K562 (cell line): ENCODE data around the gene FOXN3. TPM values are rescaled to one million over a fixed set of nuclear protein-coding genes. Genes with fewer than 3 reads are reported as not detected.

Experiments used
- ATAC-seq: fragments of 200-7000 bp; cut with Tn5 transposase; 3 replicates; pipeline ENCODE4 v1.9.1; 2020; ENCODE audit warnings: moderate library complexity
- BruUV-seq: library from RNA; stranded (reverse); fragments of 400-500 nt; replicated peaks from 2 replicates; lab custom pipeline; 2021; lab: Mats Ljungman, UMichigan
- CTCF ChIA-PET: fragments of 300-600 bp; formaldehyde crosslinking; extraction: SDS; loops from one replicate; lab custom pipeline; 2021; ENCODE audit warnings: low intra/inter-chr PET ratio; lab: Yijun Ruan, JAX
- POLR2A ChIA-PET: fragments of 300-600, 350-650 bp; sonication (Branson Sonifier 250); formaldehyde crosslinking; extraction: SDS; loops from one replicate; lab custom pipeline; 2021; ENCODE audit warnings: antibody characterized with exemption, inconsistent platforms; lab: Yijun Ruan, JAX
- DNase-seq, 4 experiments: peaks; one replicate each; pipeline versions ENCODE4 v3.0.0 to v3.0.0-alpha.2; 2011 to 2018; ENCODE audit warnings: low spot score in 3 of 4, mixed read lengths in 3 of 4; ENCODE audit errors: extremely low read depth in 1 of 4
- FAIRE-seq: peaks from 2 replicates; lab custom pipeline; 2011; peaks lifted over from hg19 to GRCh38; lab: Jason Lieb, UNC
- H2AFZ ChIP-seq: 2 replicates; pipeline ENCODE4 v1.6.0; 2011; ENCODE audit warnings: low read depth, low read length, control low read depth, inconsistent platforms
- H3K27ac ChIP-seq: fragments of 200-600 bp; 3 replicates; pipeline ENCODE4 v1.8.0; 2011; ENCODE audit warnings: low read depth, mild to moderate bottlenecking, control low read depth, inconsistent platforms, low read length, moderate library complexity, mixed read lengths; ENCODE audit errors: extremely low read depth
- H3K27me3 ChIP-seq, 2 experiments: fragments of 300-600 bp in 1 of 2; 2 replicates in 1 of 2; 3 replicates in 1 of 2; pipeline versions ENCODE4 v1.6.0 to v1.8.0; 2011; ENCODE audit warnings: inconsistent platforms in 2 of 2, low read length in 2 of 2, mild to moderate bottlenecking in 1 of 2, mixed read lengths in 1 of 2, moderate library complexity in 1 of 2; ENCODE audit not compliant: control insufficient read depth in 2 of 2, insufficient read depth in 2 of 2
- H3K36me3 ChIP-seq: fragments of 300-600 bp; 3 replicates; pipeline ENCODE4 v1.8.0; 2011; ENCODE audit warnings: mild to moderate bottlenecking, low read length, inconsistent platforms; ENCODE audit not compliant: control insufficient read depth, insufficient read depth
- H3K4me1 ChIP-seq, 2 experiments: fragments of 200-600 bp in 1 of 2; replicated peaks in 1 of 2; 2 replicates in 1 of 2; 3 replicates in 1 of 2; pipeline versions ENCODE4 v1.5.1 to v1.8.0; 2011; ENCODE audit warnings: inconsistent platforms in 2 of 2, low read length in 2 of 2, mild to moderate bottlenecking in 1 of 2, mixed read lengths in 1 of 2, moderate library complexity in 1 of 2; ENCODE audit not compliant: control insufficient read depth in 2 of 2, insufficient read depth in 2 of 2
- H3K4me2 ChIP-seq: 2 replicates; pipeline ENCODE4 v1.6.1; 2011; ENCODE audit warnings: low read length, control low read depth, inconsistent platforms, mixed read lengths; ENCODE audit not compliant: insufficient read depth
- H3K4me3 ChIP-seq: fragments of 200-600 bp; sonication (generic), shearing (Covaris generic); 2 replicates; pipeline ENCODE4 v1.5.1; 2016; ENCODE audit warnings: control low read depth, inconsistent platforms
- H3K79me2 ChIP-seq: fragments of 200-600 bp; 3 replicates; pipeline ENCODE4 v1.8.0; 2011; ENCODE audit warnings: low read length, inconsistent platforms; ENCODE audit not compliant: control insufficient read depth, insufficient read depth
- H3K9ac ChIP-seq, 2 experiments: 2 replicates each; pipeline versions ENCODE4 v1.6.0 to v1.6.1; 2011; ENCODE audit warnings: low read depth in 2 of 2, low read length in 2 of 2, control low read depth in 1 of 2, inconsistent platforms in 1 of 2, mild to moderate bottlenecking in 1 of 2, mixed read lengths in 1 of 2; ENCODE audit not compliant: insufficient read depth in 1 of 2
- H3K9me1 ChIP-seq: one replicate; pipeline ENCODE4 v1.6.0; 2011; ENCODE audit warnings: inconsistent platforms, mild to moderate bottlenecking, low read length, moderate library complexity; ENCODE audit not compliant: control insufficient read depth, insufficient read depth
- H3K9me3 ChIP-seq: replicated peaks from 2 replicates; pipeline ENCODE4 v1.5.1; 2011; ENCODE audit warnings: low read depth, low read length, inconsistent platforms; ENCODE audit not compliant: control insufficient read depth, insufficient read depth
- H4K20me1 ChIP-seq: replicated peaks from 2 replicates; pipeline ENCODE4 v1.6.1; 2011; ENCODE audit warnings: low read length, inconsistent platforms, mixed read lengths; ENCODE audit not compliant: control insufficient read depth, insufficient read depth
- ARID3A ChIP-seq: IDR thresholded peaks from 2 replicates; pipeline ENCODE4 v1.6.1; 2012; ENCODE audit warnings: low read depth, low read length, improper control_type of control experiment, borderline replicate concordance
- BCOR ChIP-seq: fragments of 450-650 bp; IDR thresholded peaks from 2 replicates; pipeline ENCODE4 v1.6.1; 2016
- PHTF2 ChIP-seq: fragments of 250-450 bp; sonication (Bioruptor Pico); IDR thresholded peaks from 2 replicates; pipeline ENCODE4 v1.5.0; 2021; ENCODE audit warnings: mild to moderate bottlenecking
- TAF15 ChIP-seq: fragments of 200-400 bp; formaldehyde crosslinking; IDR thresholded peaks from 2 replicates; pipeline ENCODE4 v1.6.1; 2017; ENCODE audit warnings: mild to moderate bottlenecking, low read depth, low read length, moderate library complexity
- ZKSCAN1 ChIP-seq: fragments of 150-350 bp; IDR thresholded peaks from 2 replicates; pipeline ENCODE4 v1.6.1; 2016; ENCODE audit warnings: low read depth, low read length
- ZNF165 ChIP-seq: fragments of 250-450 bp; sonication (Bioruptor Pico); IDR thresholded peaks from 2 replicates; pipeline ENCODE4 v1.4.0; 2020; ENCODE audit warnings: borderline replicate concordance
- ZSCAN29 ChIP-seq: fragments of 450-650 bp; IDR thresholded peaks from 2 replicates; pipeline ENCODE4 v1.6.1; 2017
- WGBS: fragments of 100-300 bp; shearing (Covaris generic); methylation state at CpG from one replicate; pipeline ENCODE4 v1.1.6; 2016; ENCODE audit warnings: low coverage, mixed read lengths; ENCODE audit not compliant: insufficient coverage; ENCODE audit errors: missing lambda C conversion rate; 5-methylcytosine and 5-hydroxymethylcytosine counted together
- in situ Hi-C: fragments of 300-500 bp; cut with MboI; formaldehyde crosslinking; loops from 4 replicates; pipeline ENCODE4 v1.15.0; 2018; ENCODE audit warnings: inconsistent platforms, mixed read lengths
- intact Hi-C: fragments of 100-400 bp; cut with micrococcal nuclease; formaldehyde crosslinking; loops from 2 replicates; pipeline ENCODE4 v1.14.2; 2022
- polyA plus RNA-seq, 8 experiments: library from polyadenylated mRNA; depleted of rRNA in 4 of 8; stranded (reverse) in 5 of 8; unstranded in 3 of 8; fragments of >200 nt; fragmentation: Nextera tagmentation in 2 of 8; fragmentation: Illumina TruSeq in 1 of 8; extraction: Ambion mirVana in 2 of 8; extraction: Trizol in 1 of 8; gene quantifications; 2 replicates each; pipeline versions ENCODE4 v1.2.1 to v1.2.3, GENCODE V29; 2011 to 2014; ENCODE audit warnings: inconsistent platforms in 1 of 8, missing spikeins in 1 of 8
- total RNA-seq, 7 experiments: library from RNA; depleted of rRNA in 6 of 7; stranded (reverse); fragments of >200 nt in 6 of 7; fragmentation: Illumina TruSeq in 2 of 7; extraction: Trizol in 2 of 7; gene quantifications; 2 replicates each; pipeline versions ENCODE4 v1.2.1 to v1.2.3, GENCODE V29; 2011 to 2021; ENCODE audit warnings: low replicate concordance in 1 of 7
- TF ChIP-seq, protein P1 (sequence below): sonication (generic); formaldehyde crosslinking; IDR thresholded peaks from 2 replicates; pipeline ENCODE4 v1.8.0; 2023; ENCODE audit warnings: mild to moderate bottlenecking, missing genetic modification reagents
- TF ChIP-seq, protein P2 (sequence below): fragments of 150-350 bp; conservative IDR thresholded peaks from 2 replicates; pipeline ENCODE4 v1.6.1; 2014; ENCODE audit warnings: low read length

Gene FOXN3
- total and polyA plus RNA-seq, 9 of the 15 experiments (the other 6 are each of a cell fraction or from before 2014, with no cell fraction given), result 0.07 to 1.3 (median 0.40) TPM

DNA sequence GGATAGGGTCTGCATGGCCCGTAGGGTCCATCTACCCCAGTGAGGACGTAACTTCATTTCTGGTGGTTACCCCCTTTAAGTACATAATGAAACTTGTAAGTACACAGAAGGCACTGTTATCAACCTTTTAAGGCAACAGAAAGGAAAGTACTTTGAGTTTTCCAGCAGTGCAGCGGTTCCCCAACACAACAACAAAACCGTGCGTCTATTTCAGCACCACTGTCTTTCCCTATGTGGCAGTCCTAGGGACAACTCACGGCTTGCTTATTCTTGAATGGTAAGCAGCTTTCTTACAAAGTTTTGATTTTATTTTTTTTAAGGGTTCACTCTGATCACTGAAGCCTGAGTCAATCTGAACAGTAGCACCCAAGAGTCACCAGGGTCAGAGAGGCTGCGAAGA lies 46.3 kb downstream of the FOXN3 start:
- no peaks in the 10 kb centered on the region for H3K9me3 ChIP-seq
- 0% methylated on average over 7 of the region's 7 CpGs for WGBS
- H3K36me3 ChIP-seq, result no peaks in the 10 kb centered on the region
- H3K27ac ChIP-seq, result no peak overlapping the region
- CTCF ChIA-PET, result no interaction called here
- in situ Hi-C loops (no loop called here), intact Hi-C loops (no loop called here)
- H3K4me2 ChIP-seq, result no peak overlapping the region
- ATAC-seq (no peak), DNase-seq (no peak), FAIRE-seq (no peak)
- no peaks in the 10 kb centered on the region for H4K20me1 ChIP-seq
- BruUV-seq, result no TSS peak
- no peaks in the 10 kb centered on the region for H3K79me2 ChIP-seq
- H2AFZ ChIP-seq, result no peak overlapping the region
- TF ChIP-seq ZKSCAN1 (no peak), TAF15 (no peak), ZSCAN29 (no peak), ZNF165 (CRISPR knock-in tag) (no peak), ARID3A (no peak), PHTF2 (CRISPR knock-in tag) (no peak), BCOR (no peak)
- TF ChIP-seq, protein P1, sequence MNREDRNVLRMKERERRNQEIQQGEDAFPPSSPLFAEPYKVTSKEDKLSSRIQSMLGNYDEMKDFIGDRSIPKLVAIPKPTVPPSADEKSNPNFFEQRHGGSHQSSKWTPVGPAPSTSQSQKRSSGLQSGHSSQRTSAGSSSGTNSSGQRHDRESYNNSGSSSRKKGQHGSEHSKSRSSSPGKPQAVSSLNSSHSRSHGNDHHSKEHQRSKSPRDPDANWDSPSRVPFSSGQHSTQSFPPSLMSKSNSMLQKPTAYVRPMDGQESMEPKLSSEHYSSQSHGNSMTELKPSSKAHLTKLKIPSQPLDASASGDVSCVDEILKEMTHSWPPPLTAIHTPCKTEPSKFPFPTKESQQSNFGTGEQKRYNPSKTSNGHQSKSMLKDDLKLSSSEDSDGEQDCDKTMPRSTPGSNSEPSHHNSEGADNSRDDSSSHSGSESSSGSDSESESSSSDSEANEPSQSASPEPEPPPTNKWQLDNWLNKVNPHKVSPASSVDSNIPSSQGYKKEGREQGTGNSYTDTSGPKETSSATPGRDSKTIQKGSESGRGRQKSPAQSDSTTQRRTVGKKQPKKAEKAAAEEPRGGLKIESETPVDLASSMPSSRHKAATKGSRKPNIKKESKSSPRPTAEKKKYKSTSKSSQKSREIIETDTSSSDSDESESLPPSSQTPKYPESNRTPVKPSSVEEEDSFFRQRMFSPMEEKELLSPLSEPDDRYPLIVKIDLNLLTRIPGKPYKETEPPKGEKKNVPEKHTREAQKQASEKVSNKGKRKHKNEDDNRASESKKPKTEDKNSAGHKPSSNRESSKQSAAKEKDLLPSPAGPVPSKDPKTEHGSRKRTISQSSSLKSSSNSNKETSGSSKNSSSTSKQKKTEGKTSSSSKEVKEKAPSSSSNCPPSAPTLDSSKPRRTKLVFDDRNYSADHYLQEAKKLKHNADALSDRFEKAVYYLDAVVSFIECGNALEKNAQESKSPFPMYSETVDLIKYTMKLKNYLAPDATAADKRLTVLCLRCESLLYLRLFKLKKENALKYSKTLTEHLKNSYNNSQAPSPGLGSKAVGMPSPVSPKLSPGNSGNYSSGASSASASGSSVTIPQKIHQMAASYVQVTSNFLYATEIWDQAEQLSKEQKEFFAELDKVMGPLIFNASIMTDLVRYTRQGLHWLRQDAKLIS (CRISPR knock-in tag), result no peak
- TF ChIP-seq, protein P2, sequence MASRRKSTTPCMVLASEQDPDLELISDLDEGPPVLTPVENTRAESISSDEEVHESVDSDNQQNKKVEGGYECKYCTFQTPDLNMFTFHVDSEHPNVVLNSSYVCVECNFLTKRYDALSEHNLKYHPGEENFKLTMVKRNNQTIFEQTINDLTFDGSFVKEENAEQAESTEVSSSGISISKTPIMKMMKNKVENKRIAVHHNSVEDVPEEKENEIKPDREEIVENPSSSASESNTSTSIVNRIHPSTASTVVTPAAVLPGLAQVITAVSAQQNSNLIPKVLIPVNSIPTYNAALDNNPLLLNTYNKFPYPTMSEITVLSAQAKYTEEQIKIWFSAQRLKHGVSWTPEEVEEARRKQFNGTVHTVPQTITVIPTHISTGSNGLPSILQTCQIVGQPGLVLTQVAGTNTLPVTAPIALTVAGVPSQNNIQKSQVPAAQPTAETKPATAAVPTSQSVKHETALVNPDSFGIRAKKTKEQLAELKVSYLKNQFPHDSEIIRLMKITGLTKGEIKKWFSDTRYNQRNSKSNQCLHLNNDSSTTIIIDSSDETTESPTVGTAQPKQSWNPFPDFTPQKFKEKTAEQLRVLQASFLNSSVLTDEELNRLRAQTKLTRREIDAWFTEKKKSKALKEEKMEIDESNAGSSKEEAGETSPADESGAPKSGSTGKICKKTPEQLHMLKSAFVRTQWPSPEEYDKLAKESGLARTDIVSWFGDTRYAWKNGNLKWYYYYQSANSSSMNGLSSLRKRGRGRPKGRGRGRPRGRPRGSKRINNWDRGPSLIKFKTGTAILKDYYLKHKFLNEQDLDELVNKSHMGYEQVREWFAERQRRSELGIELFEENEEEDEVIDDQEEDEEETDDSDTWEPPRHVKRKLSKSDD, result no peak
- peaks cover 0 to 8% of the 10 kb centered on the region in 2 experiments; a peak in 1 of 5 replicates for H3K27me3 ChIP-seq
- no peaks in the 10 kb centered on the region for H3K9me1 ChIP-seq
- POLR2A ChIA-PET, result no interaction called here
- no peak overlapping the region for H3K9ac ChIP-seq
- no peaks in the 10 kb centered on the region for H3K4me1 ChIP-seq
- H3K4me3 ChIP-seq, result no peak overlapping the region
